H1 (cell line): ENCODE data around the gene TPD52L1. TPM values are rescaled to one million over a fixed set of nuclear protein-coding genes. Genes with fewer than 3 reads are reported as not detected.

ENCODE experiments used
- CBX5 ChIP-seq: fragments of 300-800, 300-1000 bp; sonication (generic); IDR thresholded peaks from 2 replicates; pipeline ENCODE4 v1.7.1; 2016; ENCODE audit warnings: antibody characterized with exemption, low read length, low read depth
- CEBPB ChIP-seq: IDR thresholded peaks from 2 replicates; pipeline ENCODE4 v1.6.1; 2012; ENCODE audit warnings: low read depth, low read length
- E2F6 ChIP-seq: IDR thresholded peaks from 2 replicates; pipeline ENCODE4 v1.6.1; 2012; ENCODE audit warnings: inconsistent platforms
- POLR2AphosphoS5 ChIP-seq: IDR thresholded peaks from 2 replicates; pipeline ENCODE4 v1.6.1; 2011; ENCODE audit warnings: low read depth, low read length
- RXRA ChIP-seq: IDR thresholded peaks from 2 replicates; pipeline ENCODE4 v1.6.1; 2011; ENCODE audit warnings: low read depth, mild to moderate bottlenecking, low read length, moderate library complexity; ENCODE audit not compliant: insufficient read depth
- SP1 ChIP-seq: IDR thresholded peaks from 2 replicates; pipeline ENCODE4 v1.6.1; 2011; ENCODE audit warnings: low read depth, low read length
- TBP ChIP-seq: IDR thresholded peaks from 2 replicates; pipeline ENCODE4 v1.6.1; 2011; ENCODE audit warnings: low read depth, low read length, improper control_type of control experiment
- TCF12 ChIP-seq: IDR thresholded peaks from 2 replicates; pipeline ENCODE4 v1.6.1; 2011; ENCODE audit warnings: low read depth, mild to moderate bottlenecking, low read length
- polyA plus RNA-seq, 7 experiments: library from polyadenylated mRNA; depleted of rRNA in 3 of 7; stranded (reverse) in 5 of 7; unstranded in 2 of 7; fragments of >200 nt in 5 of 7; fragments of 200-250 nt in 2 of 7; gene quantifications; 1 replicate in 5 of 7; 2 replicates in 1 of 7; 4 replicates in 1 of 7; pipeline versions ENCODE4 v1.2.1 to v1.2.3, GENCODE V29; 2011 to 2013; ENCODE audit warnings: missing spikeins in 2 of 7, mixed read lengths in 2 of 7
- total RNA-seq: library from RNA; stranded (reverse); fragmentation: NEBNext Ultra II Directional; extraction: Animal tissue kit (Norgen Biotek cat#: 25700); gene quantifications from 2 replicates; pipeline ENCODE4 v1.2.1, GENCODE V29; 2021
- TF ChIP-seq, protein P1 (sequence below): fragments of 300-600 bp; sonication (generic); IDR thresholded peaks from 2 replicates; pipeline ENCODE4 v1.7.1; 2012; ENCODE audit warnings: low read length, moderate library complexity, mild to moderate bottlenecking, inconsistent platforms; ENCODE audit not compliant: insufficient replicate concordance

The TPD52L1 gene
- total and polyA plus RNA-seq, 2 of the 8 experiments (the other 6 are each of a cell fraction or from before 2014, with no cell fraction given): 7.4 to 14.2 TPM

DNA sequence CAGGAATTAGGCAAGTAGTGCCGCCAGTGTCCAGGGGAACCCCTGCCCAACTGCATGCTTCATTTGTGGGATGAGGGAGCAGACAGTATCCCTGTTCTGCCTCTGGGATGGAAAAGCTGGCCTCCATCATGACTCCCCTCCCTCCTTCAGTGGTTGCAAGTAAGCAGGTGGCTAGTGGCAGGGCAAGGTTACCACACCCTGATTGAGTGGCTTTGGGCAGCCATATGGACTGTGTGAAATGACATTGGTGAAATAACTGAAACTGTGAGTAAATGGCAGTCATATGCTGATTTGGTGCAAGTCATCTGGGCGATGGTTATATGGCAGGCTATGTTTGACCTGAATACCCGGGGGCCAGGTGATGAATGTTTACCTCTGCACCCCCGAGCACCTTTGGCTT, 115.2 kb downstream of the TPD52L1 start (continued):
- TF ChIP-seq, protein P1, sequence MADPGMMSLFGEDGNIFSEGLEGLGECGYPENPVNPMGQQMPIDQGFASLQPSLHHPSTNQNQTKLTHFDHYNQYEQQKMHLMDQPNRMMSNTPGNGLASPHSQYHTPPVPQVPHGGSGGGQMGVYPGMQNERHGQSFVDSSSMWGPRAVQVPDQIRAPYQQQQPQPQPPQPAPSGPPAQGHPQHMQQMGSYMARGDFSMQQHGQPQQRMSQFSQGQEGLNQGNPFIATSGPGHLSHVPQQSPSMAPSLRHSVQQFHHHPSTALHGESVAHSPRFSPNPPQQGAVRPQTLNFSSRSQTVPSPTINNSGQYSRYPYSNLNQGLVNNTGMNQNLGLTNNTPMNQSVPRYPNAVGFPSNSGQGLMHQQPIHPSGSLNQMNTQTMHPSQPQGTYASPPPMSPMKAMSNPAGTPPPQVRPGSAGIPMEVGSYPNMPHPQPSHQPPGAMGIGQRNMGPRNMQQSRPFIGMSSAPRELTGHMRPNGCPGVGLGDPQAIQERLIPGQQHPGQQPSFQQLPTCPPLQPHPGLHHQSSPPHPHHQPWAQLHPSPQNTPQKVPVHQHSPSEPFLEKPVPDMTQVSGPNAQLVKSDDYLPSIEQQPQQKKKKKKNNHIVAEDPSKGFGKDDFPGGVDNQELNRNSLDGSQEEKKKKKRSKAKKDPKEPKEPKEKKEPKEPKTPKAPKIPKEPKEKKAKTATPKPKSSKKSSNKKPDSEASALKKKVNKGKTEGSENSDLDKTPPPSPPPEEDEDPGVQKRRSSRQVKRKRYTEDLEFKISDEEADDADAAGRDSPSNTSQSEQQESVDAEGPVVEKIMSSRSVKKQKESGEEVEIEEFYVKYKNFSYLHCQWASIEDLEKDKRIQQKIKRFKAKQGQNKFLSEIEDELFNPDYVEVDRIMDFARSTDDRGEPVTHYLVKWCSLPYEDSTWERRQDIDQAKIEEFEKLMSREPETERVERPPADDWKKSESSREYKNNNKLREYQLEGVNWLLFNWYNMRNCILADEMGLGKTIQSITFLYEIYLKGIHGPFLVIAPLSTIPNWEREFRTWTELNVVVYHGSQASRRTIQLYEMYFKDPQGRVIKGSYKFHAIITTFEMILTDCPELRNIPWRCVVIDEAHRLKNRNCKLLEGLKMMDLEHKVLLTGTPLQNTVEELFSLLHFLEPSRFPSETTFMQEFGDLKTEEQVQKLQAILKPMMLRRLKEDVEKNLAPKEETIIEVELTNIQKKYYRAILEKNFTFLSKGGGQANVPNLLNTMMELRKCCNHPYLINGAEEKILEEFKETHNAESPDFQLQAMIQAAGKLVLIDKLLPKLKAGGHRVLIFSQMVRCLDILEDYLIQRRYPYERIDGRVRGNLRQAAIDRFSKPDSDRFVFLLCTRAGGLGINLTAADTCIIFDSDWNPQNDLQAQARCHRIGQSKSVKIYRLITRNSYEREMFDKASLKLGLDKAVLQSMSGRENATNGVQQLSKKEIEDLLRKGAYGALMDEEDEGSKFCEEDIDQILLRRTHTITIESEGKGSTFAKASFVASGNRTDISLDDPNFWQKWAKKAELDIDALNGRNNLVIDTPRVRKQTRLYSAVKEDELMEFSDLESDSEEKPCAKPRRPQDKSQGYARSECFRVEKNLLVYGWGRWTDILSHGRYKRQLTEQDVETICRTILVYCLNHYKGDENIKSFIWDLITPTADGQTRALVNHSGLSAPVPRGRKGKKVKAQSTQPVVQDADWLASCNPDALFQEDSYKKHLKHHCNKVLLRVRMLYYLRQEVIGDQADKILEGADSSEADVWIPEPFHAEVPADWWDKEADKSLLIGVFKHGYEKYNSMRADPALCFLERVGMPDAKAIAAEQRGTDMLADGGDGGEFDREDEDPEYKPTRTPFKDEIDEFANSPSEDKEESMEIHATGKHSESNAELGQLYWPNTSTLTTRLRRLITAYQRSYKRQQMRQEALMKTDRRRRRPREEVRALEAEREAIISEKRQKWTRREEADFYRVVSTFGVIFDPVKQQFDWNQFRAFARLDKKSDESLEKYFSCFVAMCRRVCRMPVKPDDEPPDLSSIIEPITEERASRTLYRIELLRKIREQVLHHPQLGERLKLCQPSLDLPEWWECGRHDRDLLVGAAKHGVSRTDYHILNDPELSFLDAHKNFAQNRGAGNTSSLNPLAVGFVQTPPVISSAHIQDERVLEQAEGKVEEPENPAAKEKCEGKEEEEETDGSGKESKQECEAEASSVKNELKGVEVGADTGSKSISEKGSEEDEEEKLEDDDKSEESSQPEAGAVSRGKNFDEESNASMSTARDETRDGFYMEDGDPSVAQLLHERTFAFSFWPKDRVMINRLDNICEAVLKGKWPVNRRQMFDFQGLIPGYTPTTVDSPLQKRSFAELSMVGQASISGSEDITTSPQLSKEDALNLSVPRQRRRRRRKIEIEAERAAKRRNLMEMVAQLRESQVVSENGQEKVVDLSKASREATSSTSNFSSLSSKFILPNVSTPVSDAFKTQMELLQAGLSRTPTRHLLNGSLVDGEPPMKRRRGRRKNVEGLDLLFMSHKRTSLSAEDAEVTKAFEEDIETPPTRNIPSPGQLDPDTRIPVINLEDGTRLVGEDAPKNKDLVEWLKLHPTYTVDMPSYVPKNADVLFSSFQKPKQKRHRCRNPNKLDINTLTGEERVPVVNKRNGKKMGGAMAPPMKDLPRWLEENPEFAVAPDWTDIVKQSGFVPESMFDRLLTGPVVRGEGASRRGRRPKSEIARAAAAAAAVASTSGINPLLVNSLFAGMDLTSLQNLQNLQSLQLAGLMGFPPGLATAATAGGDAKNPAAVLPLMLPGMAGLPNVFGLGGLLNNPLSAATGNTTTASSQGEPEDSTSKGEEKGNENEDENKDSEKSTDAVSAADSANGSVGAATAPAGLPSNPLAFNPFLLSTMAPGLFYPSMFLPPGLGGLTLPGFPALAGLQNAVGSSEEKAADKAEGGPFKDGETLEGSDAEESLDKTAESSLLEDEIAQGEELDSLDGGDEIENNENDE: no peak
- TF ChIP-seq RXRA: no peak
- TF ChIP-seq E2F6: no peak
- TF ChIP-seq SP1: no peak
- TF ChIP-seq TCF12: no peak
- no peak for TF ChIP-seq POLR2AphosphoS5
- no peak for TF ChIP-seq TBP
- no peak for TF ChIP-seq CEBPB
- no peak for TF ChIP-seq CBX5
